GM19238 (cell line): ENCODE measurements around the gene STX19.
"Not testable (repeated sequence)": the region's sequence is repeated elsewhere in the genome, so short reads cannot be mapped to it uniquely, and the experiment has no call there.

ENCODE experiments used
- DNase-seq: peaks from one replicate; pipeline ENCODE4 v3.0.0; 2011; ENCODE audit warnings: low spot score; ENCODE audit not compliant: insufficient read length

Gene STX19

GRCh38 chr3:93979850-93980676 lies 48.3 kb downstream of the STX19 start, which contains the start of gene ARL13B:
Gene ARL13B, plus strand, starts transcription at chr3:93980155. Its CDS starts 269 bp downstream, at chr3:93980424.
- peak; percentile 92 for DNase-seq

- DNase-seq: no peak
These were observed 55.0 kb downstream of the STX19 start, which contains the start of gene PROS1 for GRCh38 chr3:93973131-93974126. Gene PROS1, minus strand, starts transcription at chr3:93973896. Its CDS starts 147 bp downstream, at chr3:93973749.

GRCh38 chr3:93969997-93970396 lies 58.4 kb downstream of the STX19 start:
- no peak for DNase-seq

GRCh38 chr3:93969443-93969842 lies 59.0 kb downstream of the STX19 start:
- DNase-seq: no peak

DNA sequence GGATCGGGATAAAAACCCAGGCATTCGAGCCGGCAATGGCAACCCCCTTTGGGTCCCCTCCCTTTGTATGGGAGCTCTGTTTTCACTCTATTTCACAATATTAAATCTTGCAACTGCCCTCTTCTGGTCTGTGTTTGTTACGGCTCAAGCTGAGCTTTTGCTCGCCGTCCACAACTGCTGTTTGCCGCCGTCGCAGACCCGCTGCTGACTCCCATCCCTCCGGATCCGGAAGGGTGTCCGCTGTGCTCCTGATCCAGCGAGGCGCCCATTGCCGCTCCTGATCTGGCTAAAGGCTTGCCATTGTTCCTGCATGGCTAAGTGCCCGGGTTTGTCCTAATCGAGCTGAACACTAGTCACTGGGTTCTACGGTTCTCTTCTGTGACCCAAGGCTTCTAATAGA lies 63.3 kb downstream of the STX19 start:
- DNase-seq: not testable (repeated sequence)
